Neuronal stem cell (in vitro differentiated cells): ENCODE data around the gene PHLDA3.
A peak's percentile ranks its signal among the peaks of the same experiment; 100 is the strongest.

Experiments used
- DNase-seq: peaks from one replicate; pipeline ENCODE4 v3.0.0-alpha.2; 2013; ENCODE audit warnings: low spot score
- H2AFZ ChIP-seq: one replicate; pipeline ENCODE4 v1.6.1; 2013; ENCODE audit warnings: mild to moderate bottlenecking, low read length, inconsistent platforms
- H2AK5ac ChIP-seq: 2 replicates; pipeline ENCODE4 v1.6.1; 2013; ENCODE audit warnings: low read depth, mild to moderate bottlenecking, inconsistent platforms, low read length, moderate library complexity, mixed read lengths
- H2BK120ac ChIP-seq: 2 replicates; pipeline ENCODE4 v1.6.1; 2013; ENCODE audit warnings: low read depth, mild to moderate bottlenecking, inconsistent platforms, low read length, moderate library complexity, mixed read lengths
- H2BK12ac ChIP-seq: one replicate; pipeline ENCODE4 v1.6.1; 2013; ENCODE audit warnings: low read length, inconsistent platforms
- H2BK15ac ChIP-seq: 2 replicates; pipeline ENCODE4 v1.6.1; 2013; ENCODE audit warnings: mild to moderate bottlenecking, low read length, inconsistent platforms, mixed read lengths
- H2BK5ac ChIP-seq: one replicate; pipeline ENCODE4 v1.6.1; 2013; ENCODE audit warnings: inconsistent platforms, mild to moderate bottlenecking, low read length, moderate library complexity
- H3K14ac ChIP-seq: one replicate; pipeline ENCODE4 v1.6.1; 2013; ENCODE audit warnings: low read length, inconsistent platforms
- H3K18ac ChIP-seq: 2 replicates; pipeline ENCODE4 v1.6.1; 2013; ENCODE audit warnings: low read length, inconsistent platforms
- H3K23ac ChIP-seq: 2 replicates; pipeline ENCODE4 v1.6.1; 2013; ENCODE audit warnings: low read depth, mild to moderate bottlenecking, mixed read lengths, low read length, inconsistent platforms; ENCODE audit not compliant: poor library complexity
- H3K27ac ChIP-seq: replicated peaks from 3 replicates; pipeline ENCODE4 v1.5.1; 2013; ENCODE audit warnings: low read length, inconsistent platforms
- H3K27me3 ChIP-seq, 3 experiments: 2 replicates each; pipeline ENCODE4 v1.6.1; 2013; ENCODE audit warnings: low read length in 3 of 3, mild to moderate bottlenecking in 2 of 3, inconsistent platforms in 1 of 3, low read depth in 1 of 3, mixed read lengths in 1 of 3, moderate library complexity in 1 of 3; ENCODE audit not compliant: control insufficient read depth in 3 of 3, insufficient read depth in 3 of 3
- H3K36me3 ChIP-seq, 2 donors: replicated peaks in 1 of 2; 2 replicates each; pipeline ENCODE4 v1.6.1; 2013; ENCODE audit warnings: low read length in 2 of 2; ENCODE audit not compliant: control insufficient read depth in 2 of 2, insufficient read depth in 2 of 2
- H3K4ac ChIP-seq: 2 replicates; pipeline ENCODE4 v1.6.1; 2013; ENCODE audit warnings: inconsistent platforms, mild to moderate bottlenecking, low read length, moderate library complexity
- H3K4me1 ChIP-seq, 2 donors: 1 replicate in 1 of 2; 2 replicates in 1 of 2; pipeline ENCODE4 v1.6.1; 2013; ENCODE audit warnings: low read length in 2 of 2, low read depth in 1 of 2; ENCODE audit not compliant: control insufficient read depth in 2 of 2, insufficient read depth in 1 of 2
- H3K4me2 ChIP-seq: one replicate; pipeline ENCODE4 v1.6.1; 2013; ENCODE audit warnings: mild to moderate bottlenecking, low read length, inconsistent platforms; ENCODE audit not compliant: insufficient read depth, poor library complexity, severe bottlenecking
- H3K4me3 ChIP-seq, 2 donors: 2 replicates each; pipeline ENCODE4 v1.5.1; 2013; ENCODE audit warnings: low read length in 2 of 2, mild to moderate bottlenecking in 2 of 2, inconsistent platforms in 1 of 2, moderate library complexity in 1 of 2
- H3K79me1 ChIP-seq: one replicate; pipeline ENCODE4 v1.6.1; 2013; ENCODE audit warnings: low read depth, mild to moderate bottlenecking, inconsistent platforms, low read length, moderate library complexity
- H3K9ac ChIP-seq: one replicate; pipeline ENCODE4 v1.6.1; 2013; ENCODE audit warnings: mild to moderate bottlenecking, low read depth, low read length, inconsistent platforms; ENCODE audit not compliant: poor library complexity
- H3K9me3 ChIP-seq, 2 donors: replicated peaks in 1 of 2; 2 replicates each; pipeline versions ENCODE3 to v1.6.1; 2013; ENCODE audit warnings: low read length in 2 of 2, mild to moderate bottlenecking in 2 of 2, inconsistent platforms in 1 of 2, low read depth in 1 of 2, mixed read lengths in 1 of 2, moderate library complexity in 1 of 2; ENCODE audit not compliant: control insufficient read depth in 2 of 2, insufficient read depth in 1 of 2
- H4K8ac ChIP-seq: one replicate; pipeline ENCODE4 v1.6.1; 2013; ENCODE audit warnings: low read depth, mild to moderate bottlenecking, inconsistent platforms, low read length, moderate library complexity
- H4K91ac ChIP-seq: one replicate; pipeline ENCODE4 v1.6.1; 2013; ENCODE audit warnings: low read length, low read depth, mild to moderate bottlenecking, inconsistent platforms; ENCODE audit not compliant: poor library complexity
- WGBS, 2 donors: extraction: QIAGEN DNeasy Blood & Tissue Kit; methylation state at CpG; one replicate each; pipeline ENCODE4 v1.1.7; 2013; ENCODE audit warnings: missing lambda C conversion rate in 2 of 2, mixed read lengths in 1 of 2; ENCODE audit not compliant: insufficient read length in 2 of 2, insufficient replicate concordance in 1 of 2; ENCODE audit errors: extremely low coverage in 2 of 2; 5-methylcytosine and 5-hydroxymethylcytosine counted together

PHLDA3 gene

GRCh38 chr1:201499795-201500669 lies 31.0 kb upstream of the PHLDA3 start:
- Histone ChIP-seq H2AK5ac (no peak overlapping the region), H2BK5ac (no peak overlapping the region), H3K27ac (peak overlapping the region; percentile 54), H3K4ac (no peak overlapping the region), H3K9me3 (no peaks in the 10 kb centered on the region), H3K23ac (no peak overlapping the region), H3K18ac (no peak overlapping the region), H3K79me1 (no peaks in the 10 kb centered on the region), H4K91ac (no peak overlapping the region), H4K8ac (no peak overlapping the region), H2BK15ac (no peak overlapping the region), H2BK12ac (no peak overlapping the region), H3K4me1 (peaks cover 26 to 47% of the 10 kb centered on the region in 2 donors), H2AFZ (peak overlapping the region; percentile 0), H2BK120ac (no peak overlapping the region), H3K14ac (no peak overlapping the region), H3K4me2 (no peak overlapping the region), H3K9ac (no peak overlapping the region), H3K36me3 (no peaks in the 10 kb centered on the region), H3K4me3 (no peak overlapping the region), H3K27me3 (no peaks in the 10 kb centered on the region)
- WGBS, 2 donors = no CpG with 5 or more reads among the region's 8 CpGs
- DNase-seq = no peak

GRCh38 chr1:201499191-201499590 lies 30.2 kb upstream of the PHLDA3 start:
- Histone ChIP-seq H4K8ac (no peak overlapping the region), H3K23ac (no peak overlapping the region), H2BK15ac (no peak overlapping the region), H2AK5ac (no peak overlapping the region), H3K27ac (no peak overlapping the region), H3K4me2 (no peak overlapping the region), H2BK12ac (no peak overlapping the region), H2BK120ac (no peak overlapping the region), H4K91ac (no peak overlapping the region), H2AFZ (no peak overlapping the region), H3K18ac (no peak overlapping the region), H2BK5ac (no peak overlapping the region), H3K4ac (no peak overlapping the region), H3K14ac (no peak overlapping the region), H3K9me3 (no peaks in the 10 kb centered on the region), H3K9ac (no peak overlapping the region), H3K4me1 (peaks cover 30 to 44% of the 10 kb centered on the region in 2 donors), H3K79me1 (no peaks in the 10 kb centered on the region), H3K4me3 (no peak overlapping the region), H3K36me3 (peaks cover 0 to 1% of the 10 kb centered on the region in 2 donors), H3K27me3 (no peaks in the 10 kb centered on the region)
- no CpG with 5 or more reads among the region's 3 CpGs for WGBS, 2 donors
- DNase-seq = no peak

GRCh38 chr1:201498621-201499020 lies 29.6 kb upstream of the PHLDA3 start:
- no peak overlapping the region for H3K27ac ChIP-seq
- H3K23ac ChIP-seq = peak overlapping the region; percentile 9
- H2BK120ac ChIP-seq = no peak overlapping the region
- WGBS, 2 donors = no CpG with 5 or more reads among the region's 8 CpGs
- no peak overlapping the region for H3K18ac ChIP-seq
- no peak overlapping the region for H3K4ac ChIP-seq
- no peaks in the 10 kb centered on the region for H3K9me3 ChIP-seq
- H2BK5ac ChIP-seq = peak overlapping the region; percentile 40
- H2AK5ac ChIP-seq = peak overlapping the region; percentile 34
- no peak overlapping the region for H3K14ac ChIP-seq
- H2BK12ac ChIP-seq = no peak overlapping the region
- no peak overlapping the region for H3K4me2 ChIP-seq
- H2AFZ ChIP-seq = no peak overlapping the region
- H4K8ac ChIP-seq = no peak overlapping the region
- H3K4me3 ChIP-seq = no peak overlapping the region
- no peak for DNase-seq
- H3K27me3 ChIP-seq = no peaks in the 10 kb centered on the region
- peak overlapping the region; percentile 27 for H4K91ac ChIP-seq
- H2BK15ac ChIP-seq = no peak overlapping the region
- no peak overlapping the region for H3K9ac ChIP-seq
- peaks cover 35 to 41% of the 10 kb centered on the region in 2 donors for H3K4me1 ChIP-seq
- H3K79me1 ChIP-seq = no peaks in the 10 kb centered on the region
- peaks cover 0 to 1% of the 10 kb centered on the region in 2 donors for H3K36me3 ChIP-seq

- Histone ChIP-seq H3K18ac (no peak overlapping the region), H3K36me3 (peaks cover 0 to 1% of the 10 kb centered on the region in 2 donors), H3K4me1 (peaks cover 32 to 36% of the 10 kb centered on the region in 2 donors), H2AFZ (no peak overlapping the region), H3K4ac (no peak overlapping the region), H3K27ac (no peak overlapping the region), H4K91ac (no peak overlapping the region), H3K14ac (no peak overlapping the region), H4K8ac (no peak overlapping the region), H3K4me2 (no peak overlapping the region), H2AK5ac (no peak overlapping the region), H2BK5ac (no peak overlapping the region), H2BK12ac (no peak overlapping the region), H3K23ac (no peak overlapping the region), H2BK15ac (no peak overlapping the region), H3K9me3 (peaks cover 0 to under 1% of the 10 kb centered on the region in 2 donors), H3K4me3 (no peak overlapping the region), H3K27me3 (no peaks in the 10 kb centered on the region), H3K9ac (no peak overlapping the region), H2BK120ac (no peak overlapping the region), H3K79me1 (no peaks in the 10 kb centered on the region)
- WGBS, 2 donors = no CpG with 5 or more reads among the region's 16 CpGs
- DNase-seq = no peak
These were observed 29.0 kb upstream of the PHLDA3 start for GRCh38 chr1:201497935-201498509.
